Superior temporal gyrus (tissue), 1 donor: ENCODE measurements around the gene CAMTA1.

Experiments
- DNase-seq: peaks from one replicate; pipeline ENCODE4 v3.0.0-alpha.2; 2016; ENCODE audit errors: extremely low spot score

The CAMTA1 gene

DNA sequence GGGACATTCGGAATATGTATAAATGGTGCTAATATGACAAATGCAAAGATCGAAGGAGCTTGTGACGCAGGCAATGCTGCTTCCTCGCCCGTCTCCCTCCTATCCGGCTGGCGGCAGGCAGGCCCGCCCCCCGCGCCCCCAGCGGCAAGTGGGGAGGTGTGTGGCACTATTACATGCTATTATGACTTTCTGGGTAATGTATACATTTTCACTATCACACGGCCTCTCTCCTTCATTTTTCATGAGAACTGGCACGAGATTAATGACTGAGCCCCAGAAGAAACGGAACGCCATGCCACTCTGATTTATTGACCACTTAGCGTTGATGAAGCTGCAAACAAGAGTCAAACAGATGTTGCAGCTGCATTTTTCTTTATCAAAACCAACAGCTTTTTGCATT, 846.9 kb downstream of the CAMTA1 start:
- DNase-seq, result no peak

GRCh38 chr1:7632681-7633080, 847.4 kb downstream of the CAMTA1 start:
- no peak for DNase-seq

DNA sequence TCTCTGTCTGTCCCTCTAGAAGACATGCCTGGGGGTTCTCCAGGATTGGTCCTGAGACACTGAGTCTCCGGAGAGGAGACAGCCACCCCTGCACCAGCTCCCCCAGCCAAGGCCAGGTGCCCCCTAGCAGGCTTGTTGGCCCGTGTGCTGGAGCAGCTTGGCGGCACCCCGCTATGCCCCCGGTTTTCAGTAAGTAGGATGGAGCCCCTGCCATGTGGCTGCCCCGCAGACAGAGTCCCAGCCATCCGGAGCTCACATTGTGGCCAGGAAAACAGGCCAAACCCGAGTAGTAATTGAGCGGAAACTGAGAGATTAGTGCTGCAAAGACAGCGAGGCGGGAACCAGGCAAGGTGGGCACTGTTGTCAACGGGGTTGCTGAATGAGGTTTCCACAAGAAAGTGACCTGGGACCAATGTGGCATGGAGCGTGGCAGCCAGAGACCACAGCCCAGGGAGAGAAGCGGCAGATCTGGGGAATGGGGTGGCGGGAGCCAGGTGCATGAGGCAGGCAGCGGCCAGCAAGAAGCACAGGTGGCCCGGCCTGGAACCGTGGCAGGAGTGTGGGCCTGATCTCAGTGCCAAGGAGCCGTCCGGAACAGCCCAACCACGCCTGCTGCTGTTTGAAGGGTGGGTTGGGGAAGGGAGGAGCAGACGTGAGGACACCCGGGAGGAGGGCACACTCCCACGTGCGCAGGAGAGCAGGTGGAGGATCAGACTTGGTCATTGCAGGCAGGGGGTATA, 848.4 kb downstream of the CAMTA1 start:
- no peak for DNase-seq

- DNase-seq, result no peak
Measured at GRCh38 chr1:7634546-7635240, 849.4 kb downstream of the CAMTA1 start.

DNA sequence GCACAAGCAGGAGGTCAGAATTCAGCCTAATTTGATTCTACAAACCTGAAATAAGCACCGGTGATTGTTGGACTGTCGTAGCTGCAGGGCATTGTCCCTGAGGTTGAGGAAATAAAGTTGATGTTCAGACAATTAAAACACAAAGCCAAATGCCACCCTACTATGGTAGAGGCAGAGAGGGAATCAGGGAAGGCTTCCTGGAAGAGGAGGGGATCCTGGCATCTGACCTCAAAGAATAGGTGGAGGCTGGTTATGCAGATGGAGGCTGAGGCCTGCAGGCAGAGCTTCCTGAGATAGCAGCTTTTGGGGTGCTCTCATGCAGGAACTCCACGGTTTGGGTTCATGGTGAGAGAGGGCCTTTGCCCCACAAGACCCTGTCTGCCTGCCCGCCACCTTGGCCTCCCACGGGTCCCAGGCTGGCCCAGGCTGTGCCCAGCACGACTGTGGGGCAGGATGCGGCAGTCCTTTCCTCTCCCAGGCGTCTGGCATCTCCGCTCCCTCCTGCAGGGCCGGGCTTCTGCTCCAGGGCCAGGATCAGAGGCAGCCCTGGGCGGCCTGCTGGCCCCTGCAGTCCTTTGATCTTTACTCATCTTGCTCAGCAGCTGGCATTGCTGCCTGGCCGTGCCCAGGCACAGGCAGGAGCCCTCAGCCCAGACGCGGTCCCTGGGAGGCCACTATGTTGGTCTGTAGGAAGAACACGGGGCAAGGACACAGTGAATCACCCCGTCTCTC, 851.7 kb downstream of the CAMTA1 start:
- no peak for DNase-seq

DNA sequence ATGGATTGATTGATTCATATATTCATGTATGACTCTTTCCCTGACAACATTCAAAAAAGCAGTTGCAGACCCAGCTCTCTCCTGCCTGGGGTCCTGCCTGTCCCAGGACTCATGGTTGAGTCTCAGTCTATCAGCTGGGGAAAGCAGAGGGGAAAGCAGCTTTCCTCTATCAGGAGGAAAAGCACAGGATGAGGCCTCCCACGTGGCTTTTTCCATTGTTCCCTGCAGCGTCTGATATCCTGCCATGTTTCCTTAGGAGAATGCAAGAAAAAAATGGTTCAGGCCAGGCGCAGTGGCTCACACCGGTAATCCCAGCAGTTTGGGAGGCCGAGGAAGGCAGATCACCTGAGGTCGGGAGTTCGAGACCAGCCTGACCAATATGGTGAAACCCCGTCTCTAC, 852.8 kb downstream of the CAMTA1 start:
- no peak for DNase-seq

DNA sequence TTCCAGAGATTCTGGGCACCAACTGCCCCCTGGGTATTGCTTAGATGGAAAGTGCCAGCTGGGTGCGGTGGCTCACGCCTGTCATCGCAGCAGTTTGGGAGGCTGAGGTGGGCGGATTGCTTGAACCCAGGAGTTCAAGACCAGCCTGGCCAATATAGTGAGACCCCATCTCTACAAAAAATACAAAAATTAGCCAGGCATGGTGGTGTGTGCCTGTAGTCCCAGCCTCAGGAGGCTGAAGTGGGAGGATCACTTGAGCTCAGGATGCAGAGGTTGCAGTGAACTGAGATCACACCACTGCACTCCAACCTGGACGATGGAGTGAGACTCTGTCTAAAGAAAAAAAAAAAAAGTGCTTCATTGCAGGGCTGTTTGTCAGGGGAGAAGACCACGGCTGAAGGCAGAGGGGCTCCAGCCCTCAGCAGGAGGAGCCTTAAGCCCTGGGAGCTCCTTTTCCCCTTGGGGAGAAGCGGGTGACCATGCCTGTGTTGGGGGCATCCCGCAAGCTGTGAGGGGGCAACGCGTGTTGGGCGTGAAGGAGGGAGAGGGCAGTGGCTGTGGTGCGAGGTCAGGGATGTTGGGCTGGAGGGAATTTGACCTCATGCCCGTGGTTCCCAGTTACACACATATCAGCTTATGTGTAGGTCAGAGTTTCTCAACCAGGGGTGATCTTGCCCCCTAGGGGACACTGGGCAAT, 854.3 kb downstream of the CAMTA1 start:
- DNase-seq, result no peak

GRCh38 chr1:7640350-7640749, 855.1 kb downstream of the CAMTA1 start:
- DNase-seq, result no peak

DNA sequence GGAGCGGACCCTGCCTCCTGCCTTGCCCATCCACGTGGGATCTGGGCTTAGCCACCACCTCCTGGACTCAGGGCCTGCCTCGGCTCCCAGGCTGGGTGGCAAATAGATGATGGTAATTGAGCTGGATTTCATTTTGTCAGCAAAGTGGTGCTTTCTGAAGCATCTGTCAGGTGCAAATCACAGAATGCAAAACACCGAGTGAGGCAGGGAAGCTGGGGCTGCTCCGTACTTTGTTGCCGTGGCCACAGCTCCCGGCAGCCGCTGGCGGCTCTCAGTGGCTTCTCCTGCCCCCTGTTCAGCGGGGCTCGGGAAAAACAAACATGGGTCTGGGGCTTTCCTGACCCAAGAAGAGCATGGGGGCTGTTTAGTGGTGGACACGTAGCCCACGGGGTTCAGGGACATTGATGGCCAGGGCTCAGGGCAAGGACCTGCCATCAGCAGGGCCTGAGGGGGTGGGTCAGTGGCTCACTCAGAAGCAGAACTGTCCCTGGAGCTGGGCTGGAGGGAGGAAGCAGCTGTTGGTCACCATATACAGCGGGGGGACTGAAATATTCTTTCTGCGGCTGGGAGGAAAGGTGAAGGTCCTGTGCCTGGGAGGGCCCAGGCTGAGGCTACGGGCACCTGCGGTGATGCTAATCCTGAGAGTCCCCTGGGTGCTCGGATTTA, 855.8 kb downstream of the CAMTA1 start:
- no peak for DNase-seq

DNA sequence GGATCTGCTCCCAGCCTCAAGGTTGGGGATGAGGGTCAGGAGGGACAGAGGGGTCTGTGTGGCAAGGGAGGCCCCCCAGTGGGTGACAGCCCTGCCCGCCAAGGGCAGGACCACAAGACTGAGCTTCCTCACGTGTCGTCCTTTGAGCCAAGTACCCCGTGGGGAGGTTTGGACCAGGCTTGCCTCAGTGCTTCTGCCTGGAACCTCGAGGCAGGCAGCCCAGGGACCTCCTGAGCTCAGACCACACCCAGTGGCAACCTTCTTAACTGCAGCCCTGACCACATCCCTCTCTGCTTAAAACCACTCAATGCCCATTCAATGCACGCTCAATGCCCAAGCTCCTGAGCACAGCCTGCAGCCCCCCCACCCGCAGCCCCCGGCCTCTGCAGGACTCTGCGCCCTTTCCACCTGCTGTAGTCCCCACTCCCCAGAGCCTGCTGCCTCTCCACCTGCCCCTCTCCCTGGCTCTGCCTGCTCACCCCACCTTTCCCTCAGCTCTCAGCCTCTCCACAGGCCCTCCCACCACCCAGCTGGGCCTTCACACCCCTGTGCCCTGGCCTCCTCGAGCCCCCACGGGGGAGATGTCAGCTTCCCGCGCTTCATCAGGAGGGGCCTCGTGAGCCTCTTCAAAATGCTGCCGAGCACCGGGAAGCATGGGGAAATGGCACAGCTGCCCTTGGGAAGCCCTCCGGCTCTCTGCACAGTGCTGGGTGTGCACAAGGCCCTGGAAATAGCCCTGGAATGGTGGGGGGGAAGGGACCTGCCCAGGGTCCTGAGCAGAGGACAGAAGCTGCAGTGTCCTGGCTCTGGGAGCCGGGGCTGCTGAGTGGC, 856.5 kb downstream of the CAMTA1 start:
- DNase-seq, result no peak

- no peak for DNase-seq
Measured at GRCh38 chr1:7642418-7642704, 857.1 kb downstream of the CAMTA1 start.

- no peak for DNase-seq
Measured at GRCh38 chr1:7642781-7643529, 857.7 kb downstream of the CAMTA1 start.

GRCh38 chr1:7643530-7643929, 858.3 kb downstream of the CAMTA1 start:
- DNase-seq, result no peak

- DNase-seq, result no peak
Measured at GRCh38 chr1:7644086-7644485, 858.8 kb downstream of the CAMTA1 start.

DNA sequence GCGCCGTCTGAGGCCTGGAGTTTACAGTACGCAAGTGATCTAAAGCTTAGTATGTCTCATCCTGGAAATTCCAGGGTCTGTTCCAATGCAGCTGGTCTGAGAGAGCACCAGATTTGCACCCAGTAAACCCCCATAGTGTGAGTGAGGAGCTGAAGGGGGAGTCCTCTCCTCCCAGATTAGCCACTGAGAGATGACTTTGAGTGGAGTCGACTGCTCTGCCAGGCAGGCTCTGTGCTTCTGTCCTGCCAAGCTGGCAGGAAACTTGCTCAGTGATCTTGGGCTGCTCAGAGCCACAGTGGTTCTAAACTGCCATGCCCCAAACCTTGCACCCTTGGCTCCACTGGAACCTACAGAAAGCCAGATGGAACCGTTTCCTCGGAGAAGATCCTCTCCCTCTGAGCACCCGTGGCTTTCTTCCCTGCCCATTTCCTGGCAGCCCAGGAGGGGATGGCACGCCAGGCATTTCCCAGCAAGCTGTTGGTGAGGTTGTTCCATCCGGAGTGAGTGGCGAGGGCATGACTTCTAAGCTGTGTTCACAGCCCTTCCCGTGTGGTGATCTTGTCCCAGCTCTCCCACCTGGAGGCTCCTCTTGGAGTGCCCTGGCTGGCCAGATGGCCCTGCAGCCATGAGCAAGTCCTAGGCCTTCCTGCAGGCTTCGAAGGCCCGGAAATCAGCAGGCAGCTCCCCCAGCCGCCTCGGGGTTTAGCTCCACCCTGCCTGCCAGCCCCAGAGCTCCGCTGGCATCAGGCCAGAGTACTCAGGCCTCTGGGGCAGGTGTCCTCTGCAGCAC, 859.9 kb downstream of the CAMTA1 start:
- DNase-seq, result no peak

GRCh38 chr1:7645751-7646048, 860.4 kb downstream of the CAMTA1 start:
- DNase-seq, result no peak

- no peak for DNase-seq
Measured at GRCh38 chr1:7646164-7646563, 860.9 kb downstream of the CAMTA1 start.

GRCh38 chr1:7646981-7647901, 862.0 kb downstream of the CAMTA1 start:
- DNase-seq, result peak; percentile 78
